HEK293 (cell line): ENCODE measurements around the gene DNAH11.
A peak's percentile ranks its signal among the peaks of the same experiment; 100 is the strongest.

Experiments
- CTCF ChIA-PET: fragments of 350-600 bp; formaldehyde crosslinking; extraction: SDS; loops from one replicate; lab custom pipeline; 2021; ENCODE audit warnings: antibody characterized with exemption; lab: Yijun Ruan, JAX
- POLR2A ChIA-PET: fragments of 300-600 bp; formaldehyde crosslinking; extraction: SDS; loops from one replicate; lab custom pipeline; 2020; ENCODE audit warnings: antibody characterized with exemption, inconsistent platforms; lab: Yijun Ruan, JAX
- H3K27ac ChIP-seq: fragments of 200-500 bp; sonication (Bioruptor generic); 2 replicates; pipeline ENCODE4 v1.5.1; 2014; ENCODE audit warnings: low read depth, low read length, control low read depth, inconsistent platforms; ENCODE audit errors: extremely low read depth
- H3K36me3 ChIP-seq, 2 experiments: fragments of 200-500 bp in 1 of 2; sonication (Bioruptor generic) in 1 of 2; 1 replicate in 1 of 2; 2 replicates in 1 of 2; pipeline ENCODE4 v1.5.1; 2014 to 2017; ENCODE audit warnings: inconsistent platforms in 2 of 2, low read length in 2 of 2; ENCODE audit not compliant: control insufficient read depth in 2 of 2, insufficient read depth in 1 of 2
- H3K4me1 ChIP-seq: fragments of 200-500 bp; sonication (Bioruptor generic); 2 replicates; pipeline ENCODE4 v1.5.1; 2014; ENCODE audit warnings: mild to moderate bottlenecking, low read length, inconsistent platforms; ENCODE audit not compliant: control insufficient read depth, insufficient read depth
- H3K4me3 ChIP-seq: 2 replicates; pipeline ENCODE4 v1.5.1; 2011; ENCODE audit warnings: low read depth, mild to moderate bottlenecking, control low read depth, low read length, moderate library complexity
- H3K9me3 ChIP-seq: fragments of 200-500 bp; sonication (Bioruptor generic); 2 replicates; pipeline ENCODE4 v1.5.1; 2014; ENCODE audit warnings: low read depth, low read length, inconsistent platforms; ENCODE audit not compliant: control insufficient read depth, insufficient read depth
- BCL11A ChIP-seq: fragments of 450-650 bp; formaldehyde crosslinking; IDR thresholded peaks from 2 replicates; pipeline ENCODE4 v1.5.1; 2016; ENCODE audit warnings: low read depth, missing biosample characterization, missing genetic modification characterization
- KLF9 ChIP-seq: fragments of 450-650 bp; formaldehyde crosslinking; IDR thresholded peaks from 2 replicates; pipeline ENCODE4 v1.5.1; 2016; ENCODE audit warnings: missing biosample characterization, missing genetic modification characterization, low read depth
- RBAK ChIP-seq: fragments of 450-650 bp; formaldehyde crosslinking; IDR thresholded peaks from 2 replicates; pipeline ENCODE4 v1.5.1; 2016; ENCODE audit warnings: missing biosample characterization, missing genetic modification characterization
- ZBTB20 ChIP-seq: fragments of 450-650 bp; formaldehyde crosslinking; IDR thresholded peaks from 2 replicates; pipeline ENCODE4 v1.5.1; 2016; ENCODE audit warnings: missing biosample characterization, missing genetic modification characterization
- ZNF16 ChIP-seq: fragments of 450-650 bp; formaldehyde crosslinking; IDR thresholded peaks from 2 replicates; pipeline ENCODE4 v1.5.1; 2016; ENCODE audit warnings: low read depth, missing biosample characterization, missing genetic modification characterization
- ZNF202 ChIP-seq: fragments of 450-650 bp; formaldehyde crosslinking; IDR thresholded peaks from 2 replicates; pipeline ENCODE4 v1.5.1; 2016; ENCODE audit warnings: missing biosample characterization, missing genetic modification characterization, borderline replicate concordance
- ZNF221 ChIP-seq: fragments of 450-650 bp; formaldehyde crosslinking; IDR thresholded peaks from 2 replicates; pipeline ENCODE4 v1.5.1; 2017; ENCODE audit warnings: missing biosample characterization, missing genetic modification characterization, borderline replicate concordance
- ZNF596 ChIP-seq: fragments of 450-650 bp; IDR thresholded peaks from 2 replicates; pipeline ENCODE4 v1.5.0; 2018; ENCODE audit warnings: missing biosample characterization, mild to moderate bottlenecking, missing genetic modification characterization, moderate library complexity
- ZNF621 ChIP-seq: fragments of 450-650 bp; formaldehyde crosslinking; IDR thresholded peaks from 2 replicates; pipeline ENCODE4 v1.5.1; 2017; ENCODE audit warnings: missing biosample characterization, missing genetic modification characterization
- ZNF654 ChIP-seq: fragments of 450-650 bp; formaldehyde crosslinking; IDR thresholded peaks from 2 replicates; pipeline ENCODE4 v1.5.1; 2016; ENCODE audit warnings: low read depth, missing biosample characterization, missing genetic modification characterization
- ZNF777 ChIP-seq: fragments of 450-650 bp; formaldehyde crosslinking; IDR thresholded peaks from 2 replicates; pipeline ENCODE4 v1.5.1; 2017; ENCODE audit warnings: missing biosample characterization, missing genetic modification characterization, borderline replicate concordance
- ZNF837 ChIP-seq: fragments of 450-650 bp; formaldehyde crosslinking; IDR thresholded peaks from 2 replicates; pipeline ENCODE4 v1.5.1; 2016; ENCODE audit warnings: missing biosample characterization, missing genetic modification characterization
- TF ChIP-seq, protein P1 (sequence below): fragments of 450-650 bp; formaldehyde crosslinking; IDR thresholded peaks from 2 replicates; pipeline ENCODE4 v1.5.1; 2016; ENCODE audit warnings: missing biosample characterization, missing genetic modification characterization
- TF ChIP-seq, protein P2 (sequence below): fragments of 450-650 bp; formaldehyde crosslinking; IDR thresholded peaks from 2 replicates; pipeline ENCODE4 v1.5.1; 2016; ENCODE audit warnings: missing biosample characterization, missing genetic modification characterization, low read depth
- TF ChIP-seq, protein P3 (sequence below): fragments of 450-650 bp; formaldehyde crosslinking; IDR thresholded peaks from 2 replicates; pipeline ENCODE4 v1.5.1; 2016; ENCODE audit warnings: missing biosample characterization, missing genetic modification characterization
- TF ChIP-seq, protein P4 (sequence below): fragments of 450-650 bp; formaldehyde crosslinking; IDR thresholded peaks from 2 replicates; pipeline ENCODE4 v1.5.1; 2017; ENCODE audit warnings: missing biosample characterization, missing genetic modification characterization
- TF ChIP-seq, protein P5 (sequence below): fragments of 450-650 bp; formaldehyde crosslinking; IDR thresholded peaks from 2 replicates; pipeline ENCODE4 v1.5.1; 2016; ENCODE audit warnings: missing biosample characterization, missing genetic modification characterization, borderline replicate concordance

Gene DNAH11

DNA sequence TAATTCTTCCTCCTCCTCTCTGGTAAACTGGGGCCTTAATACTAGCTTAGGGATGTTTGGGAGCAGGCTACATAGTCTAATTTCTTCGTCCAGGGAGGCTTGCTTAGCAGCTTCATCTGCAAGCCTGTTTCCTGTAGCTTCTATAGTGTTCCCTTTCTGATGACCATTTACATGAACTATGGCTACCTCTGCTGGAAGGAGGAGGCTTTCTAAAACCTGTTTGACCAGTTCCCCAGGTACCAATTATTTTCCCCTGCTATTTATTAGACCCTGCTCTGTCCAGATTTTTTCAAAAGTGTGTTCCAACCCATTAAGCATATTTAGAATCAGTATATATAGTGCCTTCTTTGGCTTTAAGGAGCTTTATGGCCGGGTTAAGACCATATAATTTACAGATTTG, 38.8 kb upstream of the DNAH11 start:
- Histone ChIP-seq H3K4me1 (no peaks in the 10 kb centered on the region), H3K9me3 (no peaks in the 10 kb centered on the region), H3K4me3 (no peak overlapping the region), H3K27ac (no peak overlapping the region), H3K36me3 (no peaks in the 10 kb centered on the region)
- ChIA-PET POLR2A (no interaction called here), CTCF (interaction anchor here (1.1 kb wide), 1 partner anchor 243 kb away, joined by 4 read pairs; no protein-coding TSS in a partner anchor)
- TF ChIP-seq ZNF221, result no peak
- TF ChIP-seq, protein P1, sequence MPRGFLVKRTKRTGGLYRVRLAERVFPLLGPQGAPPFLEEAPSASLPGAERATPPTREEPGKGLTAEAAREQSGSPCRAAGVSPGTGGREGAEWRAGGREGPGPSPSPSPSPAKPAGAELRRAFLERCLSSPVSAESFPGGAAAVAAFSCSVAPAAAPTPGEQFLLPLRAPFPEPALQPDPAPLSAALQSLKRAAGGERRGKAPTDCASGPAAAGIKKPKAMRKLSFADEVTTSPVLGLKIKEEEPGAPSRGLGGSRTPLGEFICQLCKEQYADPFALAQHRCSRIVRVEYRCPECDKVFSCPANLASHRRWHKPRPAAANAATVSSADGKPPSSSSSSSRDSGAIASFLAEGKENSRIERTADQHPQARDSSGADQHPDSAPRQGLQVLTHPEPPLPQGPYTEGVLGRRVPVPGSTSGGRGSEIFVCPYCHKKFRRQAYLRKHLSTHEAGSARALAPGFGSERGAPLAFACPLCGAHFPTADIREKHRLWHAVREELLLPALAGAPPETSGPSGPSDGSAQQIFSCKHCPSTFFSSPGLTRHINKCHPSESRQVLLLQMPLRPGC (tag by site-specific recombination), result no peak
- no peak for TF ChIP-seq ZBTB20 (tag by site-specific recombination)
- TF ChIP-seq, protein P2, sequence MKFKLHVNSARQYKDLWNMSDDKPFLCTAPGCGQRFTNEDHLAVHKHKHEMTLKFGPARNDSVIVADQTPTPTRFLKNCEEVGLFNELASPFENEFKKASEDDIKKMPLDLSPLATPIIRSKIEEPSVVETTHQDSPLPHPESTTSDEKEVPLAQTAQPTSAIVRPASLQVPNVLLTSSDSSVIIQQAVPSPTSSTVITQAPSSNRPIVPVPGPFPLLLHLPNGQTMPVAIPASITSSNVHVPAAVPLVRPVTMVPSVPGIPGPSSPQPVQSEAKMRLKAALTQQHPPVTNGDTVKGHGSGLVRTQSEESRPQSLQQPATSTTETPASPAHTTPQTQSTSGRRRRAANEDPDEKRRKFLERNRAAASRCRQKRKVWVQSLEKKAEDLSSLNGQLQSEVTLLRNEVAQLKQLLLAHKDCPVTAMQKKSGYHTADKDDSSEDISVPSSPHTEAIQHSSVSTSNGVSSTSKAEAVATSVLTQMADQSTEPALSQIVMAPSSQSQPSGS (tag by site-specific recombination), result no peak
- TF ChIP-seq, protein P3, sequence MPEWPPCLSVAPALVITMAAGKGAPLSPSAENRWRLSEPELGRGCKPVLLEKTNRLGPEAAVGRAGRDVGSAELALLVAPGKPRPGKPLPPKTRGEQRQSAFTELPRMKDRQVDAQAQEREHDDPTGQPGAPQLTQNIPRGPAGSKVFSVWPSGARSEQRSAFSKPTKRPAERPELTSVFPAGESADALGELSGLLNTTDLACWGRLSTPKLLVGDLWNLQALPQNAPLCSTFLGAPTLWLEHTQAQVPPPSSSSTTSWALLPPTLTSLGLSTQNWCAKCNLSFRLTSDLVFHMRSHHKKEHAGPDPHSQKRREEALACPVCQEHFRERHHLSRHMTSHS, result no peak
- TF ChIP-seq, protein P4, sequence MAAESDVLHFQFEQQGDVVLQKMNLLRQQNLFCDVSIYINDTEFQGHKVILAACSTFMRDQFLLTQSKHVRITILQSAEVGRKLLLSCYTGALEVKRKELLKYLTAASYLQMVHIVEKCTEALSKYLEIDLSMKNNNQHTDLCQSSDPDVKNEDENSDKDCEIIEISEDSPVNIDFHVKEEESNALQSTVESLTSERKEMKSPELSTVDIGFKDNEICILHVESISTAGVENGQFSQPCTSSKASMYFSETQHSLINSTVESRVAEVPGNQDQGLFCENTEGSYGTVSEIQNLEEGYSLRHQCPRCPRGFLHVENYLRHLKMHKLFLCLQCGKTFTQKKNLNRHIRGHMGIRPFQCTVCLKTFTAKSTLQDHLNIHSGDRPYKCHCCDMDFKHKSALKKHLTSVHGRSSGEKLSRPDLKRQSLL (tag by site-specific recombination), result no peak
- TF ChIP-seq KLF9 (tag by site-specific recombination), result no peak
- TF ChIP-seq ZNF621, result no peak
- TF ChIP-seq BCL11A (tag by site-specific recombination), result no peak
- no peak for TF ChIP-seq ZNF777 (tag by site-specific recombination)
- TF ChIP-seq ZNF16 (tag by site-specific recombination), result no peak
- TF ChIP-seq ZNF596 (tag by site-specific recombination), result no peak
- no peak for TF ChIP-seq ZNF202 (tag by site-specific recombination)
- TF ChIP-seq, protein P5, sequence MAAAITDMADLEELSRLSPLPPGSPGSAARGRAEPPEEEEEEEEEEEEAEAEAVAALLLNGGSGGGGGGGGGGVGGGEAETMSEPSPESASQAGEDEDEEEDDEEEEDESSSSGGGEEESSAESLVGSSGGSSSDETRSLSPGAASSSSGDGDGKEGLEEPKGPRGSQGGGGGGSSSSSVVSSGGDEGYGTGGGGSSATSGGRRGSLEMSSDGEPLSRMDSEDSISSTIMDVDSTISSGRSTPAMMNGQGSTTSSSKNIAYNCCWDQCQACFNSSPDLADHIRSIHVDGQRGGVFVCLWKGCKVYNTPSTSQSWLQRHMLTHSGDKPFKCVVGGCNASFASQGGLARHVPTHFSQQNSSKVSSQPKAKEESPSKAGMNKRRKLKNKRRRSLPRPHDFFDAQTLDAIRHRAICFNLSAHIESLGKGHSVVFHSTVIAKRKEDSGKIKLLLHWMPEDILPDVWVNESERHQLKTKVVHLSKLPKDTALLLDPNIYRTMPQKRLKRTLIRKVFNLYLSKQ (tag by site-specific recombination), result no peak
- TF ChIP-seq ZNF837 (tag by site-specific recombination), result no peak

DNA sequence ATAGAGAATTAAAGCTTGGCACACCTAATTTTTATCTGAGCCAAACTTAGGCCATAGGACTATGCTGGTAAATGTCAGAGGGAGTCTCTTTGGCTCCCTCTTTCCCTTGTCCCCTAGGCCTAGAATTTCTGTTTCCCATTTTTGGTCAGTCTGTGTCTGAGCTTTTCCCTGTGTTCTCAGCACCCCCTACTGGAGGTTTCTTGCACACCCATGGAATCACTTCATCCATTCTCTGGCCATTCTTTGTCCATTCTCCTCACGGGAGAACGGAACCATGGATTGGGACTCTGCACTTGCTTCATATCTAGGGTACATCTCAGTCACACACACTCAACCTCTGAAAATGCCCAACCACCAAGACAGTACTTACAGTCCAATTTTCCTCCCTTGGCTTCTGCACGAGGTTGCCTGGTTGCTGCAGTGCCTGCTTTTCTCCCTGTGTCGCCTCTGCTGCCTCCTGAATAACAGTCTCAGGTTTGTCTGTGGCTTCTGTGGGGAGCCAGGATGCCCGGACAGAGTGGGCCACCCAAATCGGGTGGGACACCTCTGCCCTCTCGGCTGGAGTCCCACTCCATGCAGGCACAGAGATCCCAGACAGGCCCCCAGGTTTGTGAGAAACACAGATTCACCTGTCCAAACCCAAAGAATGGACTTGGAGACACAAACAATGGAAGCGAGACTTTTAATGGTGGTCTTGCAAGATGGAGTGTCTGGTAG, 35.1 kb upstream of the DNAH11 start:
- no peak overlapping the region for H3K4me3 ChIP-seq
- CTCF ChIA-PET, result interaction anchor here (0.6 to 2.1 kb wide), 8 partner anchors 58 to 718 kb away, joined by 3 to 10 read pairs (median 3); no protein-coding TSS in a partner anchor
- POLR2A ChIA-PET, result no interaction called here
- peaks cover 3% of the 10 kb centered on the region in 2 experiments; a peak in 2 of 3 replicates for H3K36me3 ChIP-seq
- H3K4me1 ChIP-seq, result no peaks in the 10 kb centered on the region
- H3K9me3 ChIP-seq, result no peaks in the 10 kb centered on the region
- no peak overlapping the region for H3K27ac ChIP-seq
- TF ChIP-seq ZNF654 (tag by site-specific recombination), result peak; percentile 55
- no peak for TF ChIP-seq RBAK (tag by site-specific recombination)
- TF ChIP-seq, all 188 proteins: peak for 1
